HG03039 (cell line): ENCODE measurements around the gene OLFM3.

Source experiments
- ATAC-seq: cut with Tn5 transposase; IDR thresholded peaks from one replicate; pipeline ENCODE4 v1.9.1; 2021; ENCODE audit warnings: mild to moderate bottlenecking, moderate library complexity; ENCODE audit not compliant: unreplicated experiment

OLFM3 gene

GRCh38 chr1:101953623-101954022, 43.1 kb downstream of the OLFM3 start:
- no peak for ATAC-seq

- ATAC-seq = no peak
Measured at GRCh38 chr1:101945884-101946283, 50.8 kb downstream of the OLFM3 start.

GRCh38 chr1:101943237-101943636, 53.5 kb downstream of the OLFM3 start:
- ATAC-seq = no peak

GRCh38 chr1:101942516-101943193, 54.1 kb downstream of the OLFM3 start:
- ATAC-seq = no peak

- no peak for ATAC-seq
Measured at GRCh38 chr1:101938681-101939080, 58.0 kb downstream of the OLFM3 start.

- no peak for ATAC-seq
Measured at GRCh38 chr1:101929343-101929742, 67.4 kb downstream of the OLFM3 start.

GRCh38 chr1:101928829-101929228, 67.9 kb downstream of the OLFM3 start:
- ATAC-seq = no peak

GRCh38 chr1:101924700-101925099, 72.0 kb downstream of the OLFM3 start:
- no peak for ATAC-seq

- no peak for ATAC-seq
Measured at GRCh38 chr1:101920577-101920976, 76.1 kb downstream of the OLFM3 start.

GRCh38 chr1:101918277-101918676, 78.4 kb downstream of the OLFM3 start:
- no peak for ATAC-seq

- no peak for ATAC-seq
Measured at GRCh38 chr1:101915597-101915996, 81.1 kb downstream of the OLFM3 start.

- ATAC-seq = no peak
Measured at GRCh38 chr1:101914473-101915242, 82.1 kb downstream of the OLFM3 start.

GRCh38 chr1:101911894-101912293, 84.8 kb downstream of the OLFM3 start:
- ATAC-seq = no peak

GRCh38 chr1:101908980-101909379, 87.7 kb downstream of the OLFM3 start:
- ATAC-seq = no peak

- ATAC-seq = no peak
Measured at GRCh38 chr1:101907264-101907663, 89.5 kb downstream of the OLFM3 start.

GRCh38 chr1:101905283-101905835, 91.4 kb downstream of the OLFM3 start:
- no peak for ATAC-seq

- ATAC-seq = no peak
Measured at GRCh38 chr1:101902199-101902598, 94.5 kb downstream of the OLFM3 start.

- no peak for ATAC-seq
Measured at GRCh38 chr1:101898137-101898536, 98.6 kb downstream of the OLFM3 start.

- ATAC-seq = no peak
Measured at GRCh38 chr1:101884621-101885020, 112.1 kb downstream of the OLFM3 start.

- no peak for ATAC-seq
Measured at GRCh38 chr1:101875891-101876290, 120.8 kb downstream of the OLFM3 start.

- no peak for ATAC-seq
Measured at GRCh38 chr1:101873672-101874071, 123.1 kb downstream of the OLFM3 start.

GRCh38 chr1:101859941-101860340, 136.8 kb downstream of the OLFM3 start:
- ATAC-seq = no peak
